Measurements from ENCODE around the gene CABP1. TPM values are rescaled to one million over a fixed set of nuclear protein-coding genes. Genes with fewer than 3 reads are reported as not detected.

The CABP1 gene
- total RNA-seq, 1 donor from 2014 or later, result not detected

- DNase-seq (ENCODE audit: low spot score), result no peak
- no peaks in the 10 kb centered on the region for H3K9me3 Mint-ChIP-seq (ENCODE audit: unreplicated experiment)
- H3K4me3 Mint-ChIP-seq (ENCODE audit: unreplicated experiment), result peak overlapping the region; percentile 39
- peaks cover 70% of the 10 kb centered on the region for H3K4me1 Mint-ChIP-seq (ENCODE audit: unreplicated experiment)
- H3K27me3 Mint-ChIP-seq (ENCODE audit: unreplicated experiment), result peaks cover 6% of the 10 kb centered on the region
- no peak overlapping the region for H3K27ac Mint-ChIP-seq (ENCODE audit: unreplicated experiment)
- H3K36me3 Mint-ChIP-seq (ENCODE audit: low read depth, unreplicated experiment), result peaks cover 12% of the 10 kb centered on the region
- TF ChIP-seq, protein P1, sequence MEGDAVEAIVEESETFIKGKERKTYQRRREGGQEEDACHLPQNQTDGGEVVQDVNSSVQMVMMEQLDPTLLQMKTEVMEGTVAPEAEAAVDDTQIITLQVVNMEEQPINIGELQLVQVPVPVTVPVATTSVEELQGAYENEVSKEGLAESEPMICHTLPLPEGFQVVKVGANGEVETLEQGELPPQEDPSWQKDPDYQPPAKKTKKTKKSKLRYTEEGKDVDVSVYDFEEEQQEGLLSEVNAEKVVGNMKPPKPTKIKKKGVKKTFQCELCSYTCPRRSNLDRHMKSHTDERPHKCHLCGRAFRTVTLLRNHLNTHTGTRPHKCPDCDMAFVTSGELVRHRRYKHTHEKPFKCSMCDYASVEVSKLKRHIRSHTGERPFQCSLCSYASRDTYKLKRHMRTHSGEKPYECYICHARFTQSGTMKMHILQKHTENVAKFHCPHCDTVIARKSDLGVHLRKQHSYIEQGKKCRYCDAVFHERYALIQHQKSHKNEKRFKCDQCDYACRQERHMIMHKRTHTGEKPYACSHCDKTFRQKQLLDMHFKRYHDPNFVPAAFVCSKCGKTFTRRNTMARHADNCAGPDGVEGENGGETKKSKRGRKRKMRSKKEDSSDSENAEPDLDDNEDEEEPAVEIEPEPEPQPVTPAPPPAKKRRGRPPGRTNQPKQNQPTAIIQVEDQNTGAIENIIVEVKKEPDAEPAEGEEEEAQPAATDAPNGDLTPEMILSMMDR (IDR thresholded peaks at IDR 0.05; ENCODE audit: unreplicated experiment), result no peak
Measured at GRCh38 chr12:120690083-120690450, 49.6 kb downstream of the CABP1 start.

- no peak for DNase-seq (ENCODE audit: low spot score)
- H3K27me3 Mint-ChIP-seq (ENCODE audit: unreplicated experiment), result peaks cover 6% of the 10 kb centered on the region
- no peak overlapping the region for H3K4me3 Mint-ChIP-seq (ENCODE audit: unreplicated experiment)
- no peak overlapping the region for H3K27ac Mint-ChIP-seq (ENCODE audit: unreplicated experiment)
- H3K4me1 Mint-ChIP-seq (ENCODE audit: unreplicated experiment), result peaks cover 78% of the 10 kb centered on the region
- H3K36me3 Mint-ChIP-seq (ENCODE audit: low read depth, unreplicated experiment), result peaks cover 21% of the 10 kb centered on the region
- H3K9me3 Mint-ChIP-seq (ENCODE audit: unreplicated experiment), result no peaks in the 10 kb centered on the region
- TF ChIP-seq, protein P1 (IDR thresholded peaks at IDR 0.05; ENCODE audit: unreplicated experiment), result no peak
Measured at GRCh38 chr12:120690978-120691377, 50.6 kb downstream of the CABP1 start.

DNA sequence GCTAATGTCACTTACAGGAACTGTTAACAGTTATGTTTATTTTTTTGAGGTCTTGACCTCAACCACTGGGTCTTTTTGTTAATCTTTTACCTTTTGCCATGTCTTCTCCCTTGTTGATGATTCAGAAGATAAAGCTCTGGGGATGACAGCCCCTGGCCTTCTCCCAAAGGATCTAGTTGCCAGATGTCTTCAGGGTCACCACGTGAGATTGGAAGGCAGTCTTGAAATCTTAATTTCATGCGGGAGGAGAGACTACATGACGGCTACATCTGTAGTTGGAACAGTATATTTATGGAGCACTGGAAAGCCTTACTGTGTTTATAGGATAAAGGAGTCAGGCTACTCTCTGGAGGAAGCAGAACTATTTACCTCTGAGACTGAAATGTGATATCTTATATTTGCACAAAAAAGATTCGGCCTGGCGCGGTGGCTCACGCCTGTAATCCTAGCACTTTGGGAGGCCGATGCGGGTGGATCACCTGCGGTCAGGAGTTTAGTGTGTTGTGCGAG, 52.2 kb downstream of the CABP1 start:
- H3K4me1 Mint-ChIP-seq (ENCODE audit: unreplicated experiment), result peaks cover 92% of the 10 kb centered on the region
- peaks cover 37% of the 10 kb centered on the region for H3K36me3 Mint-ChIP-seq (ENCODE audit: low read depth, unreplicated experiment)
- H3K27me3 Mint-ChIP-seq (ENCODE audit: unreplicated experiment), result peaks cover 3% of the 10 kb centered on the region
- peak overlapping the region; percentile 79 for H3K27ac Mint-ChIP-seq (ENCODE audit: unreplicated experiment)
- H3K4me3 Mint-ChIP-seq (ENCODE audit: unreplicated experiment), result peak overlapping the region; percentile 12
- TF ChIP-seq, protein P1 (IDR thresholded peaks at IDR 0.05; ENCODE audit: unreplicated experiment), result no peak
- no peaks in the 10 kb centered on the region for H3K9me3 Mint-ChIP-seq (ENCODE audit: unreplicated experiment)
- DNase-seq (ENCODE audit: low spot score), result no peak

DNA sequence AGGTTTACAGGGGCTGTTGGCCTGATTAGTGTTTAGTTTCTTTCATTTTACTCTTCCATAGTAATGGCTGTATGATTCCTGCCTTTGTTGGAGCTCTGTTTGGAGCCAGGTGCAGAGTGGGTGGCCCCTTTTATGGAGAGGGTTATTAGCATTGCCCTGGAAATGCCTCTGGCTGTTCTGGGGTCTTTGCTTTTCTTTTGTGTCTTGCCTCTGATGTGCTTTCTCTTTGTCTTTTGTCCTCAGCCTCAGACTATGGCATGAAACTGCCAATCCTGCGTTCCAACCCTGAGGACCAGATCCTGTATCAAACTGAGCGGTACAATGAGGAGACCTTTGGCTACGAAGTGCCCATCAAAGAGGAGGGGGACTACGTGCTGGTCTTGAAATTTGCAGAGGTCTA, 53.4 kb downstream of the CABP1 start:
- H3K4me3 Mint-ChIP-seq (ENCODE audit: unreplicated experiment), result peak overlapping the region; percentile 70
- peaks cover 93% of the 10 kb centered on the region for H3K4me1 Mint-ChIP-seq (ENCODE audit: unreplicated experiment)
- TF ChIP-seq, protein P1 (IDR thresholded peaks at IDR 0.05; ENCODE audit: unreplicated experiment), result no peak
- peaks cover 39% of the 10 kb centered on the region for H3K36me3 Mint-ChIP-seq (ENCODE audit: low read depth, unreplicated experiment)
- no peaks in the 10 kb centered on the region for H3K27me3 Mint-ChIP-seq (ENCODE audit: unreplicated experiment)
- no peaks in the 10 kb centered on the region for H3K9me3 Mint-ChIP-seq (ENCODE audit: unreplicated experiment)
- no peak for DNase-seq (ENCODE audit: low spot score)
- H3K27ac Mint-ChIP-seq (ENCODE audit: unreplicated experiment), result peak overlapping the region; percentile 77

GRCh38 chr12:120696626-120697025, 56.2 kb downstream of the CABP1 start:
- Mint-ChIP-seq H3K4me3 (ENCODE audit: unreplicated experiment) (no peak overlapping the region), H3K9me3 (ENCODE audit: unreplicated experiment) (no peaks in the 10 kb centered on the region), H3K27ac (ENCODE audit: unreplicated experiment) (peak overlapping the region; percentile 33), H3K36me3 (ENCODE audit: low read depth, unreplicated experiment) (peaks cover 52% of the 10 kb centered on the region), H3K27me3 (ENCODE audit: unreplicated experiment) (peaks cover 1% of the 10 kb centered on the region), H3K4me1 (ENCODE audit: unreplicated experiment) (peaks cover 78% of the 10 kb centered on the region)
- no peak for DNase-seq (ENCODE audit: low spot score)
- TF ChIP-seq, protein P1 (IDR thresholded peaks at IDR 0.05; ENCODE audit: unreplicated experiment), result no peak

Measured in endothelial cell (in vitro differentiated cells).